ENCODE results near the gene ARAP1. TPM values are rescaled to one million over a fixed set of nuclear protein-coding genes. Genes with fewer than 3 reads are reported as not detected.

ARAP1 gene
- total and polyA plus RNA-seq, 2 of the 8 experiments (the other 6 are each of a cell fraction or from before 2014, with no cell fraction given) = 25.7 to 61.6 TPM

DNA sequence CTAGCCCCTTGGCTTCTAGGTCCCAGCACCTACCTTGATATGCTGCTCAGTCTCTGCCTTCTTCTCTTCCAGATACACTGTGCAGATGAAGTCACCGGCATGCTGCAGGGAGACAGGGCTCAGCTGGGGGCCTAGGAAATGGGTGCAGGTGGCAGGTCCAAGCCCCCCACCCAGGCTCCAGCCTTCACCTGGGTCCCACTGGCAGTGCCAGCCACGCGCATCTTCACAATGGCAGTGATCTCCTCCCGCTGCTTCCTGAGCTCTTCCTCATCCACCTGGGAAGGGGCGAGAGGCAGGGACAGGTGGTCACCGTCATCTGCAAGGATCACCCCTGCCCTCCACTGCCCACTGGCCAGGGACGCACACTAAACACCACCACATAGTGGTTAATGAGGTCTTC, 56.9 kb downstream of the ARAP1 start:
- H2BK120ac ChIP-seq (replicated peaks; ENCODE audit: low read depth, low read length) = no peak overlapping the region
- 90% methylated on average over 4 of the region's 7 CpGs; no CpG with 5 or more reads in 1 of the 2 experiments for WGBS, 2 experiments (ENCODE audit: extremely low coverage in 1 of 2, insufficient coverage in 1 of 2, insufficient read length in 1 of 2, insufficient replicate concordance in 2 of 2, low coverage in 1 of 2, low lambda C conversion rate in 2 of 2, missing lambda C conversion rate in 1 of 2)
- CTCF ChIA-PET (ENCODE audit: partially characterized antibody) = interaction anchor here (1.6 to 5.1 kb wide), 2 partner anchors 12 to 22 kb away, joined by 3 to 47 read pairs; no protein-coding TSS in a partner anchor
- H3K36me3 ChIP-seq (ENCODE audit: control insufficient read depth in 2 of 4, insufficient read depth in 4 of 4, low read length in 3 of 4) = peaks cover 6 to 26% (median 18%) of the 10 kb centered on the region in 4 experiments; a peak in 7 of 8 replicates
- no peak overlapping the region for H2BK20ac ChIP-seq (ENCODE audit: low read length)
- H3K4ac ChIP-seq (replicated peaks; ENCODE audit: insufficient read length, low read depth, low read length) = no peak overlapping the region
- H2BK12ac ChIP-seq (ENCODE audit: low read depth, low read length) = no peak overlapping the region
- no peak overlapping the region for H4K8ac ChIP-seq (ENCODE audit: extremely low read depth, insufficient read depth, low read length)
- TF ChIP-seq YY1 (IDR thresholded peaks at IDR 0.05; ENCODE audit: low read depth, low read length) = no peak
- no peak for TF ChIP-seq SIX5 (IDR thresholded peaks at IDR 0.05; ENCODE audit: low read depth, low read length)
- TF ChIP-seq KDM4A (IDR thresholded peaks at IDR 0.05; ENCODE audit: low read depth, low read length, severe bottlenecking) = no peak
- no peak for TF ChIP-seq FOSL1 (IDR thresholded peaks at IDR 0.05; ENCODE audit: insufficient read depth, low read depth, low read length)
- no peak for TF ChIP-seq SP1 (IDR thresholded peaks at IDR 0.05; ENCODE audit: low read depth, low read length)
- no peak for TF ChIP-seq JUN (IDR thresholded peaks at IDR 0.05; ENCODE audit: low read depth, low read length)
- no peak for TF ChIP-seq EP300 (IDR thresholded peaks at IDR 0.05; ENCODE audit: borderline replicate concordance in 1 of 2, low read depth in 2 of 2, low read length in 2 of 2)
- TF ChIP-seq POLR2A (IDR thresholded peaks at IDR 0.05; ENCODE audit: control extremely low read depth in 1 of 2, low read depth in 2 of 2, low read length in 2 of 2) = no peak
- TF ChIP-seq TEAD4 (IDR thresholded peaks at IDR 0.05; ENCODE audit: low read depth, low read length) = no peak
- H3K79me2 ChIP-seq (ENCODE audit: control insufficient read depth in 1 of 2, insufficient read depth in 2 of 2, low read length in 2 of 2) = no peaks in the 10 kb centered on the region
- no peak overlapping the region for H3K56ac ChIP-seq (replicated peaks; ENCODE audit: insufficient read length, low read depth, low read length)
- no peak overlapping the region for H3K9ac ChIP-seq (replicated peaks in 1 of 4; ENCODE audit: extremely low read depth in 1 of 4, low read depth in 3 of 4, low read length in 3 of 4)
- H3K14ac ChIP-seq (ENCODE audit: insufficient read length) = no peak overlapping the region
- H2BK5ac ChIP-seq (ENCODE audit: low read depth, low read length) = no peak overlapping the region
- no peak overlapping the region for H3K4me2 ChIP-seq (ENCODE audit: insufficient read depth in 1 of 2, low read depth in 2 of 2, low read length in 2 of 2)
- H3K23ac ChIP-seq (ENCODE audit: insufficient read length) = no peak overlapping the region
- no peak for DNase-seq (ENCODE audit: low read depth in 1 of 2, low spot score in 2 of 2)
- H2BK15ac ChIP-seq (ENCODE audit: low read length) = no peak overlapping the region
- no peak overlapping the region for H3K18ac ChIP-seq (ENCODE audit: extremely low read depth, low read length)
- 0 out of 2 replicates have a peak overlapping the region, but pooled peaks have one; percentile 53 for H2AK5ac ChIP-seq (ENCODE audit: low read depth, low read length)
- no peak overlapping the region for H2AFZ ChIP-seq (ENCODE audit: low read length)
- H3K27ac ChIP-seq (ENCODE audit: low read depth, low read length) = no peak overlapping the region
- no peaks in the 10 kb centered on the region; the same call in 1 of the 2 replicates for H3K79me1 ChIP-seq (ENCODE audit: low read depth, low read length)
- H3K27me3 ChIP-seq (replicated peaks in 1 of 4; ENCODE audit: control insufficient read depth in 3 of 4, extremely low read depth in 1 of 4, insufficient read depth in 3 of 4, low read length in 3 of 4) = no peaks in the 10 kb centered on the region
- no peak for FAIRE-seq
- no peak overlapping the region for H4K91ac ChIP-seq (replicated peaks; ENCODE audit: insufficient read length, low read length)
- peaks cover 5 to 16% of the 10 kb centered on the region in 2 experiments for H4K20me1 ChIP-seq (replicated peaks in 1 of 2; ENCODE audit: control insufficient read depth in 1 of 2, insufficient read depth in 2 of 2, low read length in 2 of 2)
- no peak overlapping the region for H4K5ac ChIP-seq (ENCODE audit: insufficient read length, low read depth, low read length)
- no peaks in the 10 kb centered on the region for H3K9me3 ChIP-seq (ENCODE audit: insufficient read depth in 2 of 2, low read depth in 1 of 2, low read length in 1 of 2)
- peaks cover 0 to 8% (median 4%) of the 10 kb centered on the region in 4 experiments; a peak in 3 of 7 replicates for H3K4me1 ChIP-seq (replicated peaks in 1 of 4; ENCODE audit: control insufficient read depth in 3 of 4, insufficient read depth in 4 of 4, low read length in 3 of 4)
- H3K23me2 ChIP-seq (ENCODE audit: low read depth, low read length) = no peaks in the 10 kb centered on the region
- H3K4me3 ChIP-seq (ENCODE audit: extremely low read depth in 1 of 4, insufficient read depth in 2 of 4, low read depth in 3 of 4, low read length in 4 of 4) = no peak overlapping the region
- POLR2A ChIA-PET (ENCODE audit: partially characterized antibody) = interaction anchor here (0.9 to 1.1 kb wide), 3 partner anchors 9 to 18 kb away, joined by 3 read pairs; no protein-coding TSS in a partner anchor

All from H1 (cell line).